ENCODE measurements around the gene YIPF1.

GRCh38 chr1:53838654-53838974, 51.0 kb downstream of the YIPF1 start:
- no peak for TF ChIP-seq POLR2A (IDR thresholded peaks at IDR 0.05; ENCODE audit: low read depth, low read length)
- no peak for TF ChIP-seq POLR2AphosphoS5 (IDR thresholded peaks at IDR 0.05; ENCODE audit: low read depth, low read length)

Measured in GM12892 (cell line).